GM18951 (cell line): ENCODE measurements around the gene HS3ST5.

ENCODE experiments used
- POLR2A ChIP-seq: IDR thresholded peaks from 4 replicates; pipeline ENCODE4 v1.6.1; 2011; ENCODE audit warnings: mild to moderate bottlenecking; ENCODE audit not compliant: insufficient read length, insufficient read depth; ENCODE audit errors: extremely low read depth
- in situ Hi-C: fragments of 300-500 bp; cut with MboI; formaldehyde crosslinking; loops from one replicate; pipeline ENCODE4 v1.12.0; 2022; ENCODE audit warnings: low sequenced_read_pairs, mixed read lengths, inconsistent platforms; ENCODE audit not compliant: unreplicated experiment

HS3ST5 gene

GRCh38 chr6:114284281-114284680 is 58.5 kb downstream of the HS3ST5 start:
- no peak for TF ChIP-seq POLR2A
- in situ Hi-C loops, result no loop called here

GRCh38 chr6:114282292-114282691 is 60.5 kb downstream of the HS3ST5 start:
- no peak for TF ChIP-seq POLR2A
- in situ Hi-C loops, result no loop called here

- in situ Hi-C loops, result no loop called here
Measured at GRCh38 chr6:114281496-114281895, 61.3 kb downstream of the HS3ST5 start.

GRCh38 chr6:114280239-114280982 is 62.4 kb downstream of the HS3ST5 start:
- in situ Hi-C loops, result no loop called here
- no peak for TF ChIP-seq POLR2A

More at GRCh38 chr6:114281496-114281895, 61.3 kb downstream of the HS3ST5 start:
- no peak for TF ChIP-seq POLR2A

- TF ChIP-seq POLR2A, result no peak
- in situ Hi-C loops, result no loop called here
Measured at GRCh38 chr6:114277220-114277619, 65.6 kb downstream of the HS3ST5 start.

GRCh38 chr6:114276783-114277182 is 66.0 kb downstream of the HS3ST5 start:
- no peak for TF ChIP-seq POLR2A
- in situ Hi-C loops, result no loop called here

GRCh38 chr6:114274836-114275235 is 68.0 kb downstream of the HS3ST5 start:
- in situ Hi-C loops, result no loop called here
- no peak for TF ChIP-seq POLR2A

GRCh38 chr6:114272582-114272981 is 70.2 kb downstream of the HS3ST5 start:
- no peak for TF ChIP-seq POLR2A
- in situ Hi-C loops, result no loop called here

GRCh38 chr6:114271405-114271804 is 71.4 kb downstream of the HS3ST5 start:
- in situ Hi-C loops, result no loop called here
- no peak for TF ChIP-seq POLR2A

GRCh38 chr6:114267897-114268296 is 74.9 kb downstream of the HS3ST5 start:
- TF ChIP-seq POLR2A, result no peak
- in situ Hi-C loops, result no loop called here

GRCh38 chr6:114260810-114261209 is 82.0 kb downstream of the HS3ST5 start:
- in situ Hi-C loops, result no loop called here

GRCh38 chr6:114258376-114258775 is 84.4 kb downstream of the HS3ST5 start:
- in situ Hi-C loops, result no loop called here
- no peak for TF ChIP-seq POLR2A

More at GRCh38 chr6:114260810-114261209, 82.0 kb downstream of the HS3ST5 start:
- TF ChIP-seq POLR2A, result no peak

GRCh38 chr6:114253431-114253830 is 89.4 kb downstream of the HS3ST5 start:
- no peak for TF ChIP-seq POLR2A
- in situ Hi-C loops, result no loop called here

GRCh38 chr6:114249522-114249921 is 93.3 kb downstream of the HS3ST5 start:
- in situ Hi-C loops, result no loop called here
- TF ChIP-seq POLR2A, result no peak
